HEK293 (cell line): ENCODE measurements around the gene ARHGAP15.

Experiments used
- ZBTB48 ChIP-seq: fragments of 450-650 bp; formaldehyde crosslinking; IDR thresholded peaks from 2 replicates; pipeline ENCODE4 v1.5.1; 2016; ENCODE audit warnings: missing biosample characterization, missing genetic modification characterization
- ZNF514 ChIP-seq: fragments of 450-650 bp; formaldehyde crosslinking; IDR thresholded peaks from 2 replicates; pipeline ENCODE4 v1.5.1; 2016; ENCODE audit warnings: missing biosample characterization, missing genetic modification characterization
- TF ChIP-seq, protein P1 (sequence below): fragments of 450-650 bp; formaldehyde crosslinking; IDR thresholded peaks from 2 replicates; pipeline ENCODE4 v1.5.1; 2016; ENCODE audit warnings: missing biosample characterization, missing genetic modification characterization

- TF ChIP-seq ZBTB48 (tag by site-specific recombination), result no peak
- TF ChIP-seq ZNF514 (tag by site-specific recombination), result no peak
- TF ChIP-seq, protein P1, sequence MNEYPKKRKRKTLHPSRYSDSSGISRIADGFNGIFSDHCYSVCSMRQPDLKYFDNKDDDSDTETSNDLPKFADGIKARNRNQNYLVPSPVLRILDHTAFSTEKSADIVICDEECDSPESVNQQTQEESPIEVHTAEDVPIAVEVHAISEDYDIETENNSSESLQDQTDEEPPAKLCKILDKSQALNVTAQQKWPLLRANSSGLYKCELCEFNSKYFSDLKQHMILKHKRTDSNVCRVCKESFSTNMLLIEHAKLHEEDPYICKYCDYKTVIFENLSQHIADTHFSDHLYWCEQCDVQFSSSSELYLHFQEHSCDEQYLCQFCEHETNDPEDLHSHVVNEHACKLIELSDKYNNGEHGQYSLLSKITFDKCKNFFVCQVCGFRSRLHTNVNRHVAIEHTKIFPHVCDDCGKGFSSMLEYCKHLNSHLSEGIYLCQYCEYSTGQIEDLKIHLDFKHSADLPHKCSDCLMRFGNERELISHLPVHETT (tag by site-specific recombination), result no peak
These were observed 13.4 kb downstream of the ARHGAP15 start for GRCh38 chr2:143142598-143142997.
